Mesenchymal stem cell (in vitro differentiated cells and primary cell): ENCODE measurements around the gene MRPL19.
A peak's percentile ranks its signal among the peaks of the same experiment; 100 is the strongest.
"Not testable (repeated sequence)": the region's sequence is repeated elsewhere in the genome, so short reads cannot be mapped to it uniquely, and the experiment has no call there.

Experiments
- DNase-seq: peaks from one replicate; pipeline ENCODE4 v3.0.0-alpha.2; 2013
- H2AFZ ChIP-seq: one replicate; pipeline ENCODE4 v1.6.1; 2013; ENCODE audit warnings: low read depth, mild to moderate bottlenecking, control low read depth, inconsistent platforms, low read length, moderate library complexity
- H2AK5ac ChIP-seq: 2 replicates; pipeline ENCODE4 v1.6.1; 2013; ENCODE audit warnings: low read length, moderate library complexity, mild to moderate bottlenecking, inconsistent platforms; ENCODE audit not compliant: severe bottlenecking
- H2BK120ac ChIP-seq: one replicate; pipeline ENCODE4 v1.6.1; 2013; ENCODE audit warnings: low read depth, mild to moderate bottlenecking, inconsistent platforms, low read length, moderate library complexity
- H2BK12ac ChIP-seq, 2 experiments: one replicate each; pipeline ENCODE4 v1.6.1; 2013; ENCODE audit warnings: inconsistent platforms in 2 of 2, low read length in 2 of 2, mild to moderate bottlenecking in 2 of 2, moderate library complexity in 2 of 2, control low read depth in 1 of 2
- H2BK15ac ChIP-seq: one replicate; pipeline ENCODE4 v1.6.1; 2013; ENCODE audit warnings: mild to moderate bottlenecking, low read depth, inconsistent platforms; ENCODE audit not compliant: poor library complexity, severe bottlenecking
- H2BK5ac ChIP-seq: 2 replicates; pipeline ENCODE4 v1.6.1; 2013; ENCODE audit warnings: low read depth, mild to moderate bottlenecking, low read length, control low read depth, inconsistent platforms; ENCODE audit not compliant: poor library complexity, severe bottlenecking
- H3K14ac ChIP-seq, 2 experiments: one replicate each; pipeline ENCODE4 v1.6.1; 2013; ENCODE audit warnings: inconsistent platforms in 2 of 2, low read length in 2 of 2, control low read depth in 1 of 2, mild to moderate bottlenecking in 1 of 2, moderate library complexity in 1 of 2
- H3K18ac ChIP-seq, 2 experiments: one replicate each; pipeline ENCODE4 v1.6.1; 2013; ENCODE audit warnings: inconsistent platforms in 2 of 2, low read length in 2 of 2, control low read depth in 1 of 2, low read depth in 1 of 2, mild to moderate bottlenecking in 1 of 2
- H3K23ac ChIP-seq, 2 experiments: one replicate each; pipeline ENCODE4 v1.6.1; 2013; ENCODE audit warnings: inconsistent platforms in 2 of 2, low read length in 2 of 2, mild to moderate bottlenecking in 2 of 2, moderate library complexity in 2 of 2, control low read depth in 1 of 2
- H3K27ac ChIP-seq: 2 replicates; pipeline ENCODE4 v1.5.1; 2013; ENCODE audit warnings: mild to moderate bottlenecking, moderate library complexity, low read length, control low read depth, inconsistent platforms; ENCODE audit not compliant: poor library complexity, severe bottlenecking
- H3K27me3 ChIP-seq, 2 experiments: 2 replicates each; pipeline versions ENCODE4 v1.6.1 to v1.7.0; 2013; ENCODE audit warnings: low read length in 2 of 2, mild to moderate bottlenecking in 2 of 2, moderate library complexity in 2 of 2, control low read depth in 1 of 2, inconsistent platforms in 1 of 2; ENCODE audit not compliant: control insufficient read depth in 1 of 2, insufficient read depth in 1 of 2
- H3K36me3 ChIP-seq, 2 experiments: 2 replicates each; pipeline versions ENCODE4 v1.6.1 to v1.7.0; 2013; ENCODE audit warnings: low read length in 2 of 2, control low read depth in 1 of 2, inconsistent platforms in 1 of 2, low read depth in 1 of 2, mild to moderate bottlenecking in 1 of 2; ENCODE audit not compliant: insufficient read depth in 2 of 2, control insufficient read depth in 1 of 2
- H3K4ac ChIP-seq, 2 experiments: one replicate each; pipeline ENCODE4 v1.6.1; 2013; ENCODE audit warnings: inconsistent platforms in 2 of 2, low read length in 2 of 2, mild to moderate bottlenecking in 2 of 2, moderate library complexity in 2 of 2, control low read depth in 1 of 2, low read depth in 1 of 2
- H3K4me1 ChIP-seq: 2 replicates; pipeline ENCODE4 v1.6.1; 2013; ENCODE audit warnings: low read depth, low read length, control low read depth; ENCODE audit not compliant: control insufficient read depth, insufficient read depth
- H3K4me2 ChIP-seq: 2 replicates; pipeline ENCODE4 v1.6.1; 2013; ENCODE audit warnings: low read length, mild to moderate bottlenecking, inconsistent platforms; ENCODE audit not compliant: poor library complexity, severe bottlenecking
- H3K4me3 ChIP-seq, 2 experiments: 2 replicates each; pipeline versions ENCODE4 v1.5.1 to v1.7.0; 2013; ENCODE audit warnings: low read length in 2 of 2, mild to moderate bottlenecking in 2 of 2, control low read depth in 1 of 2, low read depth in 1 of 2; ENCODE audit not compliant: insufficient read depth in 1 of 2
- H3K79me1 ChIP-seq: replicated peaks from 2 replicates; pipeline ENCODE4 v1.6.1; 2013; ENCODE audit warnings: mild to moderate bottlenecking, control low read depth, low read length, inconsistent platforms; ENCODE audit not compliant: poor library complexity, severe bottlenecking
- H3K9ac ChIP-seq: 2 replicates; pipeline ENCODE4 v1.7.0; 2013; ENCODE audit warnings: mild to moderate bottlenecking, low read length, moderate library complexity
- H3K9me3 ChIP-seq: 2 replicates; pipeline ENCODE4 v1.7.0; 2013; ENCODE audit warnings: mild to moderate bottlenecking, low read length; ENCODE audit not compliant: control insufficient read depth
- H4K8ac ChIP-seq: one replicate; pipeline ENCODE4 v1.6.1; 2013; ENCODE audit warnings: inconsistent platforms, mild to moderate bottlenecking, low read length, moderate library complexity
- H4K91ac ChIP-seq: one replicate; pipeline ENCODE4 v1.6.1; 2013; ENCODE audit warnings: mild to moderate bottlenecking, low read length, inconsistent platforms
- WGBS: methylation state at CpG from one replicate; pipeline ENCODE4 v1.1.7; 2013; ENCODE audit warnings: mixed read lengths; 5-methylcytosine and 5-hydroxymethylcytosine counted together

Gene MRPL19

GRCh38 chr2:75683430-75683829 is 36.8 kb downstream of the MRPL19 start:
- not testable (repeated sequence) for H3K4me3 ChIP-seq, H3K79me1 ChIP-seq, H3K27me3 ChIP-seq, H3K9me3 ChIP-seq, H3K4me2 ChIP-seq, H2BK120ac ChIP-seq, H4K8ac ChIP-seq, H3K27ac ChIP-seq, H3K9ac ChIP-seq, H3K23ac ChIP-seq, H2AK5ac ChIP-seq, H2AFZ ChIP-seq, H2BK5ac ChIP-seq, H3K4me1 ChIP-seq, H3K4ac ChIP-seq, DNase-seq, H4K91ac ChIP-seq, H3K14ac ChIP-seq, H2BK15ac ChIP-seq, H2BK12ac ChIP-seq, H3K18ac ChIP-seq
- WGBS, result over 99% methylated on average over 5 of the region's 5 CpGs
- peaks cover 11 to 66% of the 10 kb centered on the region in 2 experiments for H3K36me3 ChIP-seq

GRCh38 chr2:75688196-75688595 is 41.6 kb downstream of the MRPL19 start:
- H3K4me1 ChIP-seq, result no peaks in the 10 kb centered on the region
- peaks cover 0 to 84% of the 10 kb centered on the region in 2 experiments for H3K36me3 ChIP-seq
- H4K8ac ChIP-seq, result no peak overlapping the region
- H3K23ac ChIP-seq, result no peak overlapping the region
- H2BK15ac ChIP-seq, result no peak overlapping the region
- H3K27me3 ChIP-seq, result no peaks in the 10 kb centered on the region
- H3K27ac ChIP-seq, result no peak overlapping the region
- no peak overlapping the region for H3K4me3 ChIP-seq
- H3K9me3 ChIP-seq, result no peaks in the 10 kb centered on the region
- no peak overlapping the region for H3K4me2 ChIP-seq
- H3K18ac ChIP-seq, result no peak overlapping the region
- H3K79me1 ChIP-seq, result no peaks in the 10 kb centered on the region
- H3K4ac ChIP-seq, result no peak overlapping the region
- no peak for DNase-seq
- H3K14ac ChIP-seq, result no peak overlapping the region
- no peak overlapping the region for H2BK12ac ChIP-seq
- no peak overlapping the region for H2AFZ ChIP-seq
- H2BK5ac ChIP-seq, result no peak overlapping the region
- H2BK120ac ChIP-seq, result no peak overlapping the region
- WGBS, result 100% methylated on average over 1 of the region's 1 CpG
- H4K91ac ChIP-seq, result no peak overlapping the region
- H3K9ac ChIP-seq, result no peak overlapping the region
- H2AK5ac ChIP-seq, result no peak overlapping the region

GRCh38 chr2:75698918-75699317 is 52.3 kb downstream of the MRPL19 start:
- Histone ChIP-seq H3K23ac (no peak overlapping the region), H3K9ac (no peak overlapping the region), H3K27ac (no peak overlapping the region), H3K4ac (no peak overlapping the region), H3K36me3 (peaks cover 0 to 90% of the 10 kb centered on the region in 2 experiments), H2BK15ac (no peak overlapping the region), H2BK5ac (no peak overlapping the region), H3K4me2 (no peak overlapping the region), H2BK12ac (no peak overlapping the region), H4K8ac (no peak overlapping the region), H3K14ac (no peak overlapping the region), H4K91ac (no peak overlapping the region), H2AFZ (no peak overlapping the region), H3K4me3 (no peak overlapping the region), H3K9me3 (peaks cover 3% of the 10 kb centered on the region), H3K4me1 (no peaks in the 10 kb centered on the region), H3K27me3 (no peaks in the 10 kb centered on the region), H2AK5ac (no peak overlapping the region), H2BK120ac (no peak overlapping the region), H3K79me1 (no peaks in the 10 kb centered on the region), H3K18ac (no peak overlapping the region)
- DNase-seq, result peak; percentile 11
- WGBS, result 86% methylated on average over 2 of the region's 2 CpGs

GRCh38 chr2:75702593-75702992 is 56.0 kb downstream of the MRPL19 start:
- Histone ChIP-seq H3K79me1 (peaks cover 2% of the 10 kb centered on the region), H3K27ac (no peak overlapping the region), H3K4me2 (no peak overlapping the region), H3K36me3 (peaks cover 0 to 82% of the 10 kb centered on the region in 2 experiments), H2BK12ac (no peak overlapping the region), H4K8ac (no peak overlapping the region), H3K9me3 (peaks cover 3% of the 10 kb centered on the region), H2BK15ac (no peak overlapping the region), H3K27me3 (no peaks in the 10 kb centered on the region), H3K9ac (no peak overlapping the region), H2AFZ (no peak overlapping the region), H3K4me1 (no peaks in the 10 kb centered on the region), H2BK5ac (no peak overlapping the region), H4K91ac (no peak overlapping the region), H3K18ac (no peak overlapping the region), H3K23ac (no peak overlapping the region), H2AK5ac (no peak overlapping the region), H2BK120ac (no peak overlapping the region), H3K14ac (no peak overlapping the region), H3K4ac (no peak overlapping the region), H3K4me3 (no peak overlapping the region)
- 80% methylated on average over 1 of the region's 4 CpGs for WGBS
- no peak for DNase-seq
